Activated CD8-positive, alpha-beta memory T cell treated with anti-CD3 and anti-CD28 coated beads, Interleukin-2, amount 50 U/mL, for 24 hours (primary cell): ENCODE measurements around the gene RUBCN.
"Not testable (repeated sequence)": the region's sequence is repeated elsewhere in the genome, so short reads cannot be mapped to it uniquely, and the experiment has no call there.

Source experiments
- DNase-seq: peaks from one replicate; pipeline ENCODE4 v3.0.0-alpha.2; 2020; ENCODE audit errors: extremely low read depth

Gene RUBCN

GRCh38 chr3:197685546-197685945 is 51.2 kb downstream of the RUBCN start:
- no peak for DNase-seq

GRCh38 chr3:197683191-197683590 is 53.5 kb downstream of the RUBCN start:
- DNase-seq: no peak

- DNase-seq: no peak
These were observed 54.0 kb downstream of the RUBCN start for GRCh38 chr3:197682713-197683112.

GRCh38 chr3:197680955-197681521 is 55.7 kb downstream of the RUBCN start:
- DNase-seq: no peak

GRCh38 chr3:197675951-197676350 is 60.8 kb downstream of the RUBCN start:
- DNase-seq: no peak

- DNase-seq: no peak
These were observed 61.2 kb downstream of the RUBCN start for GRCh38 chr3:197675563-197675860.

GRCh38 chr3:197674741-197675562 is 61.8 kb downstream of the RUBCN start:
- no peak for DNase-seq

GRCh38 chr3:197673170-197673569 is 63.5 kb downstream of the RUBCN start:
- no peak for DNase-seq

GRCh38 chr3:197670361-197670760 is 66.3 kb downstream of the RUBCN start:
- no peak for DNase-seq

- no peak for DNase-seq
These were observed 68.7 kb downstream of the RUBCN start for GRCh38 chr3:197667968-197668367.

- DNase-seq: not testable (repeated sequence)
These were observed 69.4 kb downstream of the RUBCN start for GRCh38 chr3:197667293-197667692.

GRCh38 chr3:197666221-197666842 is 70.4 kb downstream of the RUBCN start:
- not testable (repeated sequence) for DNase-seq

- DNase-seq: not testable (repeated sequence)
These were observed 71.2 kb downstream of the RUBCN start for GRCh38 chr3:197665549-197665948.

- not testable (repeated sequence) for DNase-seq
These were observed 71.6 kb downstream of the RUBCN start for GRCh38 chr3:197665142-197665491.

GRCh38 chr3:197664414-197665141 is 72.1 kb downstream of the RUBCN start:
- not testable (repeated sequence) for DNase-seq

GRCh38 chr3:197663367-197664140 is 73.2 kb downstream of the RUBCN start:
- not testable (repeated sequence) for DNase-seq

GRCh38 chr3:197662352-197662751 is 74.4 kb downstream of the RUBCN start:
- DNase-seq: not testable (repeated sequence)

- DNase-seq: not testable (repeated sequence)
These were observed 74.8 kb downstream of the RUBCN start for GRCh38 chr3:197661874-197662273.

GRCh38 chr3:197661234-197661834 is 75.4 kb downstream of the RUBCN start:
- DNase-seq: not testable (repeated sequence)

- DNase-seq: not testable (repeated sequence)
These were observed 77.0 kb downstream of the RUBCN start for GRCh38 chr3:197659701-197660100.

GRCh38 chr3:197659144-197659543 is 77.6 kb downstream of the RUBCN start:
- DNase-seq: not testable (repeated sequence)
